Keratinocyte (primary cell): ENCODE measurements around the gene DNTTIP2. TPM values are rescaled to one million over a fixed set of nuclear protein-coding genes. Genes with fewer than 3 reads are reported as not detected.
A peak's percentile ranks its signal among the peaks of the same experiment; 100 is the strongest.
"Not testable (repeated sequence)": the region's sequence is repeated elsewhere in the genome, so short reads cannot be mapped to it uniquely, and the experiment has no call there.

Source experiments
- DNase-seq: peaks from one replicate; pipeline ENCODE4 v3.0.0-alpha.2; 2011; ENCODE audit warnings: low read depth, missing footprints, low spot score
- FAIRE-seq: peaks from 2 replicates; lab custom pipeline; 2011; peaks lifted over from hg19 to GRCh38; lab: Jason Lieb, UNC
- H2AFZ ChIP-seq: 2 replicates; pipeline ENCODE4 v1.6.0; 2012; ENCODE audit warnings: low read length, control low read depth, inconsistent platforms; ENCODE audit not compliant: control insufficient read depth
- H3K27ac ChIP-seq: 2 replicates; pipeline ENCODE4 v1.5.1; 2011; ENCODE audit warnings: low read length; ENCODE audit not compliant: control insufficient read depth, insufficient read depth
- H3K27me3 ChIP-seq: 3 replicates; pipeline ENCODE4 v1.6.0; 2011; ENCODE audit warnings: low read length; ENCODE audit not compliant: control insufficient read depth, insufficient read depth; ENCODE audit errors: extremely low read depth
- H3K36me3 ChIP-seq, 2 experiments: 2 replicates in 1 of 2; 3 replicates in 1 of 2; pipeline ENCODE4 v1.5.1; 2011; ENCODE audit warnings: low read length in 2 of 2, mild to moderate bottlenecking in 1 of 2; ENCODE audit not compliant: control insufficient read depth in 2 of 2, insufficient read depth in 2 of 2; ENCODE audit errors: extremely low read depth in 1 of 2
- H3K4me1 ChIP-seq: 3 replicates; pipeline ENCODE4 v1.5.1; 2011; ENCODE audit warnings: low read length; ENCODE audit not compliant: control insufficient read depth, insufficient read depth; ENCODE audit errors: extremely low read depth
- H3K4me2 ChIP-seq: 3 replicates; pipeline ENCODE4 v1.6.0; 2011; ENCODE audit warnings: low read depth, low read length; ENCODE audit not compliant: control insufficient read depth, insufficient read depth; ENCODE audit errors: extremely low read depth
- H3K4me3 ChIP-seq, 3 experiments: fragments of 200-600 bp in 1 of 3; sonication (generic) in 1 of 3; 2 replicates in 2 of 3; 3 replicates in 1 of 3; pipeline ENCODE4 v1.5.1; 2011 to 2016; ENCODE audit warnings: low read length in 3 of 3, mild to moderate bottlenecking in 3 of 3, control low read depth in 2 of 3, inconsistent platforms in 1 of 3, low read depth in 1 of 3, mixed read lengths in 1 of 3, mixed run types in 1 of 3, moderate library complexity in 1 of 3; ENCODE audit not compliant: control insufficient read depth in 2 of 3, insufficient read depth in 2 of 3; ENCODE audit errors: extremely low read depth in 1 of 3
- H3K79me2 ChIP-seq: 2 replicates; pipeline ENCODE4 v1.6.0; 2012; ENCODE audit warnings: low read length; ENCODE audit not compliant: control insufficient read depth, insufficient read depth
- H3K9ac ChIP-seq: 3 replicates; pipeline ENCODE4 v1.6.0; 2011; ENCODE audit warnings: low read length; ENCODE audit not compliant: control insufficient read depth, insufficient read depth; ENCODE audit errors: extremely low read depth
- H3K9me1 ChIP-seq: 3 replicates; pipeline ENCODE4 v1.6.0; 2011; ENCODE audit warnings: low read length; ENCODE audit not compliant: control insufficient read depth, insufficient read depth; ENCODE audit errors: extremely low read depth
- H3K9me3 ChIP-seq: 2 replicates; pipeline ENCODE4 v1.5.1; 2012; ENCODE audit warnings: low read depth, low read length; ENCODE audit not compliant: control insufficient read depth
- H4K20me1 ChIP-seq: 3 replicates; pipeline ENCODE4 v1.6.0; 2011; ENCODE audit warnings: low read length; ENCODE audit not compliant: control insufficient read depth, insufficient read depth; ENCODE audit errors: extremely low read depth
- CTCF ChIP-seq, 3 experiments: IDR thresholded peaks in 1 of 3; conservative IDR thresholded peaks in 1 of 3; optimal IDR thresholded peaks in 1 of 3; 2 replicates in 2 of 3; 3 replicates in 1 of 3; pipeline versions ENCODE3 to v1.5.1; 2011; ENCODE audit warnings: low read length in 3 of 3, mild to moderate bottlenecking in 3 of 3, moderate library complexity in 2 of 3, control low read depth in 1 of 3, inconsistent platforms in 1 of 3; ENCODE audit not compliant: insufficient read depth in 2 of 3; ENCODE audit errors: extremely low read depth in 1 of 3
- EZH2 ChIP-seq: IDR thresholded peaks from one replicate; pipeline ENCODE4 v1.6.1; 2012; ENCODE audit warnings: inconsistent platforms, mild to moderate bottlenecking, low read length, moderate library complexity
- dilution Hi-C: fragments of 300-500 bp; cut with MboI; formaldehyde crosslinking; loops from one replicate; pipeline ENCODE4 v1.7.0; 2020; ENCODE audit warnings: low sequenced_read_pairs; ENCODE audit not compliant: extremely low pct_ligation_motif_present
- polyA plus RNA-seq, 5 experiments: library from polyadenylated mRNA; depleted of rRNA in 3 of 5; stranded (reverse) in 3 of 5; stranded (forward) in 1 of 5; unstranded in 1 of 5; fragments of >200 nt; gene quantifications; 1 replicate in 1 of 5; 2 replicates in 3 of 5; 3 replicates in 1 of 5; pipeline versions ENCODE4 v1.2.1 to v1.2.3, GENCODE V29; 2011 to 2012; ENCODE audit warnings: missing spikeins in 2 of 5, low read depth in 1 of 5, low replicate concordance in 1 of 5

Gene DNTTIP2
- polyA plus RNA-seq, 1 donor (not counting 4 experiments of a cell fraction or from before 2014, with no cell fraction given) = 46.2 TPM

GRCh38 chr1:93851327-93851712 is 27.7 kb downstream of the DNTTIP2 start:
- no peak for FAIRE-seq
- no peak for DNase-seq
- Histone ChIP-seq H3K36me3 (no peaks in the 10 kb centered on the region), H3K79me2 (no peaks in the 10 kb centered on the region), H2AFZ (no peak overlapping the region), H3K4me1 (peaks cover 5% of the 10 kb centered on the region), H4K20me1 (no peaks in the 10 kb centered on the region), H3K4me2 (no peak overlapping the region), H3K9ac (no peak overlapping the region), H3K9me1 (no peaks in the 10 kb centered on the region), H3K27me3 (no peaks in the 10 kb centered on the region), H3K9me3 (no peaks in the 10 kb centered on the region), H3K27ac (no peak overlapping the region), H3K4me3 (no peak overlapping the region)
- TF ChIP-seq EZH2 (no peak), CTCF (optimal IDR thresholded peaks at IDR 0.05 in 1 of 3, IDR thresholded peaks at IDR 0.05 in 1 of 3, conservative IDR thresholded peaks at IDR 0.05 in 1 of 3; ENCODE audit: extremely low read depth in 1 of 3, insufficient read depth in 2 of 3, low read length in 3 of 3) (no peak)
- dilution Hi-C loops = no loop called here

DNA sequence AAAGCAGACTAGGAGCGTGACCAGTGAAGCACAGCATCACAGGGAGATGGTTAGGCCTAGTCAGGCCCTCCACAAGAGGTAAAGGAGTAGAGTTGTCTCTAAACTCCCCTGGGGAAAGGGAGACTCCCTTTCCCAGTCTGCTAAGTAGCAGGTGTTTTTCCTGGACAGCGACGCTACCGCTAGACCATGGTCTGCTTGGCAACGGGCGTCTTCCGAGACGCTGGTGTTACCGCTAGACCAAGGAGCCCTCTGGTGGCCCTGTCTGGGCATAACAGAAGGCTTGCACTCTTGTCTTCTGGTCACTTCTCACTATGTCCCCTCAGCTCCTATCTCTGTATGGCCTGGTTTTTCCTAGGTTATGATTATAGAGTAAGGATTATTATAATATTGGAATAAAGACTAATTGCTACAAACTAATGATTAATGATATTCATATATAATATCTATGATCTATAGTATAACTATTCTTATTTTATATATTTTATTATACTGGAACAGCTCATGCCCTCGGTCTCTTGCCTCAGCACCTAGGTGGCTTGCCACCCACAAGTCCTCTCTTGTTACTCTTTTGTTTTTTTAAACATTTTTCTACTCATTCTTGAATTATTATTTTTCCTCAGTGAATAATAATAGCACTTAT is 28.2 kb downstream of the DNTTIP2 start:
- H3K36me3 ChIP-seq, H3K79me2 ChIP-seq, FAIRE-seq, H3K27me3 ChIP-seq, H3K9me1 ChIP-seq, H3K9ac ChIP-seq, H3K9me3 ChIP-seq, H3K4me2 ChIP-seq, H3K27ac ChIP-seq, H2AFZ ChIP-seq, H3K4me3 ChIP-seq, H3K4me1 ChIP-seq, H4K20me1 ChIP-seq, DNase-seq, dilution Hi-C loops: not testable (repeated sequence)
- TF ChIP-seq CTCF (optimal IDR thresholded peaks at IDR 0.05 in 1 of 3, IDR thresholded peaks at IDR 0.05 in 1 of 3, conservative IDR thresholded peaks at IDR 0.05 in 1 of 3; ENCODE audit: extremely low read depth in 1 of 3, insufficient read depth in 2 of 3, low read length in 3 of 3) = peak; percentile 7 to 53 (median 44)
